Activated effector memory CD4-positive, alpha-beta T cell treated with anti-CD3 and anti-CD28 coated beads, Interleukin-2, amount 50 U/mL, for 16 hours (primary cell): ENCODE measurements around the gene NLE1.
"Not testable (repeated sequence)": the region's sequence is repeated elsewhere in the genome, so short reads cannot be mapped to it uniquely, and the experiment has no call there.

Source experiments
- DNase-seq: peaks from one replicate; pipeline ENCODE4 v3.0.0-alpha.2; 2020

Gene NLE1

GRCh38 chr17:35141681-35142466, at the start of gene NLE1:
Gene NLE1, minus strand, starts transcription at chr17:35142303. Its CDS starts 28 bp downstream, at chr17:35142275.
- peak; percentile 96 for DNase-seq

GRCh38 chr17:35191001-35191695, 49.0 kb upstream of the NLE1 start:
- DNase-seq: no peak

- DNase-seq: no peak
Measured at GRCh38 chr17:35189291-35189690, 47.2 kb upstream of the NLE1 start.

- no peak for DNase-seq
Measured at GRCh38 chr17:35188111-35188510, 46.0 kb upstream of the NLE1 start.

GRCh38 chr17:35187481-35187880, 45.4 kb upstream of the NLE1 start:
- DNase-seq: no peak

- no peak for DNase-seq
Measured at GRCh38 chr17:35185849-35186248, 43.7 kb upstream of the NLE1 start.

- no peak for DNase-seq
Measured at GRCh38 chr17:35184274-35184673, 42.2 kb upstream of the NLE1 start.

GRCh38 chr17:35183332-35183731, 41.2 kb upstream of the NLE1 start:
- no peak for DNase-seq

- DNase-seq: not testable (repeated sequence)
Measured at GRCh38 chr17:35179379-35179778, 37.3 kb upstream of the NLE1 start.

- no peak for DNase-seq
Measured at GRCh38 chr17:35176897-35177296, 34.8 kb upstream of the NLE1 start.

GRCh38 chr17:35175638-35176415, 33.7 kb upstream of the NLE1 start:
- DNase-seq: no peak

GRCh38 chr17:35174835-35175334, 32.8 kb upstream of the NLE1 start:
- no peak for DNase-seq

GRCh38 chr17:35172321-35172720, 30.2 kb upstream of the NLE1 start:
- DNase-seq: not testable (repeated sequence)

- DNase-seq: no peak
Measured at GRCh38 chr17:35171834-35172233, 29.7 kb upstream of the NLE1 start.

- no peak for DNase-seq
Measured at GRCh38 chr17:35170968-35171771, 29.1 kb upstream of the NLE1 start.

GRCh38 chr17:35169835-35170363, 27.8 kb upstream of the NLE1 start:
- DNase-seq: no peak

GRCh38 chr17:35167666-35168065, 25.6 kb upstream of the NLE1 start:
- no peak for DNase-seq

- no peak for DNase-seq
Measured at GRCh38 chr17:35167046-35167445, 24.9 kb upstream of the NLE1 start.

GRCh38 chr17:35166526-35166925, 24.4 kb upstream of the NLE1 start:
- DNase-seq: no peak

- no peak for DNase-seq
Measured at GRCh38 chr17:35164716-35165115, 22.6 kb upstream of the NLE1 start.

- no peak for DNase-seq
Measured at GRCh38 chr17:35163886-35164285, 21.8 kb upstream of the NLE1 start.

GRCh38 chr17:35162755-35163154, 20.7 kb upstream of the NLE1 start:
- DNase-seq: no peak
